Testis (tissue), 2 donors: ENCODE data around the gene SPRN.

ENCODE experiments used
- CTCF ChIP-seq, 3 experiments: fragments of 450-650 bp in 2 of 3; fragments of 200-600 bp in 1 of 3; sonication (generic) in 1 of 3; IDR thresholded peaks; one replicate each; pipeline ENCODE4 v1.5.1; 2016 to 2019; ENCODE audit warnings: antibody characterized with exemption in 3 of 3, mild to moderate bottlenecking in 2 of 3, moderate library complexity in 1 of 3
- POLR2A ChIP-seq: fragments of 450-650 bp; IDR thresholded peaks from one replicate; pipeline ENCODE4 v1.6.1; 2017; ENCODE audit warnings: antibody characterized with exemption, mild to moderate bottlenecking, moderate library complexity

- TF ChIP-seq CTCF (IDR thresholded peaks at IDR 0.05) (no peak), POLR2A (no peak)
Observed at GRCh38 chr10:133420028-133420427, 4.4 kb downstream of the SPRN start.
